GM18861 (cell line): Measurements from ENCODE around the gene GDPD4.

Experiments used
- ATAC-seq: cut with Tn5 transposase; IDR thresholded peaks from one replicate; pipeline ENCODE4 v1.9.1; 2021; ENCODE audit not compliant: unreplicated experiment

GDPD4 gene, protein sequence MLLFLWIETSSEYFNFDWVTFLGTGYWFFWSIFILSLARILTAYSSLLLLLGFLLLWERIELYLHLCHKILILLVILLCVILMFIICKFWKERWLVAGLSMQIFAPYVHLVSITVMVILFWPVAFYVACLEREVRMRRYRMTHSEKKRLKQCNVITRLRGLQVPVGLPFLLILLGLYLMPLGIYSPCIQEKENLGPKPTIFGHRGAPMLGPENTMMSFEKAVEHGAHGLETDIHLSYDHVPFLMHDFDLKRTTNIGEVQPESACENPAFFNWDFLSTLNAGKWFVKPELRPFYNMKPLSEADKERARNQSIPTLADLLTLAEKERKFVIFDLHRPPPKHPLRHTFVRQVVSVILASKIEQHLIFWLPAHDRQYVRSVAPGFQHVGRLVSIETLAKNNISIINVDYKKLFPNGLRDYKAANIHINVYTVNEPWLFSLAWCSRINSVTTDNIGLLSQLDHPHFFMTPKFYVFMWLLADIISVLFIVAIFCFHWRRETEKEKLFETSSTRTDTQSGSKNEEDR

DNA sequence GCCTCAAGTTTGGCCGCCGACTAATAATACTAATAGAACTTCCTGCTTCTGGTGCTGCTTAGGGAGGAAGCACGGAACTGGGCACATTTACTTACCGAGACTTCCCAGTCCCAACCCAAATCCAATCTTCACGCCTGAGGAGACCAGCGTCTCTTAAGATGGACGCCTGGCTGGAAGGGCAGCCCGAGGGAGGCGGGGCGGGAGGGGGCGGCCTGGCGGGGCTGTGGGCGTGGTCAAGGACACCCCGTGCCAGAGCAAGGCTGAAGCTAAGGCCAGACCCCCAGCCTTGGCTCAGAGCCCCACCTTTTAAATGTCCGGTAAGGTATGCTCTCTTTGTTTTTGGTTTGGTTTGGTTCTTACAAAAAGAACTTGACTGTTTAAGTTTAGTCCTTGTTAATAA is at the start of gene GDPD4:
TSS of gene GDPD4 (minus strand) at position 177 of the 400 bp plus-strand sequence. CDS start 16,549 bp downstream, outside the sequence.
- no peak for ATAC-seq

DNA sequence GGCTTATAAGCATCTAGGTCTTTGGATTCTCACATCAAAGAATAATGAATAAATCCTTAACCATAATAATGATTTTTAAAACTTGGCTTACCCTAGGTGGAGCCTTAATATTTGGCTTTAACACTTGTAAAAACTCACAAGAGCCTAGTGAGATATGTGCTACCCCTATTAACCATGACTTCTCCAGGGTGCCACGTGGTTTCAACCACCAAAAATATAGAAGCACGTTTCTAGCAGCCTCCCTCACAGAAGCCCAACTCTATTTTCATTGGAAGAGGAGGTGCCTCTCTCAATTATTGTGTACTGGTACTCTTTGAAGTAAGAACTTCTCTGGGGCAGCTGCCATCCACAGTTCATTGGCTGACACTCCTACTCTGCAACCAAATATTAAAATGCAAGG is 46.5 kb upstream of the GDPD4 start:
- ATAC-seq: no peak

DNA sequence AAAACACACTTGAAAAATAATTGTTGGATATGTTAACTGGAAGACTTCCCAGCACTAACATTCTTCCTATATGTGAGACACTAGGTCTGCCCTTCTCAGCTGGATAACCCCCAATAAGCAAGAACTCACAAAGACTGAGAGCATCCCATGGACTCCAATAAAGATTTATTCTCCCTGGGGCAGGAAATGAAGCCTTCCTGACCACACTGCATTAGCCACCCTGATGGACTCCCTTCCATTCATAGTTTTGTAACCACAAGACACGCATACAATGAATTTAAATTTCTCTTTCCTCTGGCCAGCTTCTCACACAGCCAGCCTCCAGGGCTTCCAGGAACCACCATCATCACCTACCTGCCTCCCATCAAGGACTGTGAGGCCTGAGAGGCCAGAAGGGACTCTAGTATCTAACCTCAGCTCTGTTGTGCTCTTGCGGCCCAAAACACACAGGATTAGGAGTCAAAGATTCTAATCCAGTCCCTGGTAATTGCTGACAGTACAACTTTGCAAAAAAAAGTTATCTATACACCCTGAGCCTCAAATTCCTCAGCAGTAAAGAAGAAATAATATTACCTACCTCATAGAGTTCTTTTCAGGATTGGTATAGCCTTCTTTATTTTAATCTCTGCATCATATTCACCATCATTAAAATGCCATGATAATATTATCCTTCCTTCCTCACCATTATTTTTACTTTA is 45.6 kb upstream of the GDPD4 start:
- no peak for ATAC-seq

DNA sequence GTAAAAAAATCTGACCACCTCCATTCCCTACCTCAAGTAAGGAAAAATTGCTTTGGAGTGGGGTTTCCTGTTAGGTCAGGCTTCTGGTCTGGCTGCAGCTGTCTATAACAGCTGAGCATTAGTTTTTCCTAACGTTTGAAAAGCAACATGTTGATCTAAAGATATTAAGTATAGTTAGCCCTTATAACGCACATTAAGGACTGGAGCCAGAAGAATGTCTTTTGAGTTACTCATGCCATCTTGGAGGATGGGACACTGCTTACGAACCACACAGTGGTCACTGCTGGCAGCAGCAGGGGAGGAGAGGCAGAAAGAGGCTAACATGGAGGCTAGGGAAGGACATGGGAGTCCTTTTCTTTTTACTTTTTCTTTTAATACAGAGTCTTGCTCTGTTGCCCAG is 44.1 kb upstream of the GDPD4 start:
- no peak for ATAC-seq

DNA sequence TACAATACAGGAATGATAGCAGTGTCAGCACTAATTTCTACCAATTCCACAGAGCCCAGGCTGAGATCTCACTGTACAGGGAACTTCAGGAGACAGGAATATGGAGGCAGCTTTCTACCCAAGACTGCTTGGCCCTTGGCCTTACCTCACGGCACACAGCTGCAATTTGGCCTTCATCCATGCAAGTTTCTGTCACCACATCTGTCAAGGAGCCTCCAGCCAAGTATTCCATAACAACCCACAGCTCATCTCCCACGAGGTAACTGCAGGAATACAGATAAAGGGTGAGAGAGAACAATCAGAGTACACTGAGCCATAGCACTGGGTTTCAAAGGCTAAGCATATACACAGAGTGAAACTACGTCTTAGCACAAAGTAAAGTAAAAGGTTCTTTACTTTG is 39.0 kb upstream of the GDPD4 start:
- ATAC-seq: no peak

DNA sequence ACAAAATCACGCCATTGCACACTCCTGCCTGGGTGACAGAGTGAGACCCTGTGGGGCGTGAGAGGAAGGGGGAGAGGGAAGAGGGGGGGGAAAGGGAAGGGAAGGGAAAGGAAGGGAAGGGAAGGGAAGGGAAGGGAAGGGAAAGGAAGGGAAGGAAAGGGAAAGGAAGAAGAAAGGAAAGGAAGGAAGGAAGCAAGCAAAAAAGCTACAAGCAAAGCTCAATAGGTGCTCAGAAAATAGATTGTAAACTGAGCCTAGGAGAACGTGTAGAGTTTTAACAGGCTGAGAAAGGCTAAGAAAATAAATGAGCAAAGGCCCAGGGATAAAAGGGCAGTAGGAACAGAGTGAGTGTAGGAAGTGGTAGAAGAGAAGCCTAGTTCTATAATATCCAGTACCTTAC is 30.8 kb upstream of the GDPD4 start:
- ATAC-seq: no peak

DNA sequence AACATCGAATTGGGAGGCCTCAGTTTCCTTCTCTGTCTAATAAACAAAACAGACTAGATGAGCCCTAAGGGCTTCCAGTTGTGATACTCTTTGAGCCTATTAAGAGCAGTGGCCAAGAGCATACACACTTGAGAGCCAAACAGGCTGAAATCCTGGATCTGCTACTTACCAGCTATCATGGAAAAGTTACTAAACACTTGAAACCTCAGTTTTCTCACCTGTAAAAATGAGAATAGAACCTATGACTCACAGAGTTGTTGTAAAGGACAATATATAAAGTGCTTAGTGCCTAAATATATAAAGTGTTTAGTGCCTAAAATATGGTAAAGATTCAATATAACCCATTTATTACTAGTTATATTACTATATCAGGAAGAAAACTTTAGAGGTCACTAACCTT is 23.7 kb upstream of the GDPD4 start:
- no peak for ATAC-seq

DNA sequence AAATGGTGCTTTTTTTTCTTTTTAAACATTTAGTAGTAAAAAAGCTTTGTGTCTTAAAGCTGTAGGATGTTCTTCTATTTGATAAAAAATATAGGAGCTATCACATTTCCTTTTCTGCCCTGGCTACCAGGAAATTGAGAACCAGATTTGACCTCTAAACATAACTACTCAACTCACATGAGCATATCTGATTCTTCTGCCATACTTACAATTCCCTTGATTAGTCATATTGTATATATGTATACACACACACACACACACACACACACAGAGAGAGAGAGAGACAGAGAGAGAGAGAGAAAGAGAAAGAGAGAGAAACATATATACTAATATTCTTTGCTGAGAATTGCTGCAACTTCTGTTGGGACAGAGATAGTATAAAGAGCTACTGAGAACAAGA is 23.0 kb upstream of the GDPD4 start:
- ATAC-seq: no peak

DNA sequence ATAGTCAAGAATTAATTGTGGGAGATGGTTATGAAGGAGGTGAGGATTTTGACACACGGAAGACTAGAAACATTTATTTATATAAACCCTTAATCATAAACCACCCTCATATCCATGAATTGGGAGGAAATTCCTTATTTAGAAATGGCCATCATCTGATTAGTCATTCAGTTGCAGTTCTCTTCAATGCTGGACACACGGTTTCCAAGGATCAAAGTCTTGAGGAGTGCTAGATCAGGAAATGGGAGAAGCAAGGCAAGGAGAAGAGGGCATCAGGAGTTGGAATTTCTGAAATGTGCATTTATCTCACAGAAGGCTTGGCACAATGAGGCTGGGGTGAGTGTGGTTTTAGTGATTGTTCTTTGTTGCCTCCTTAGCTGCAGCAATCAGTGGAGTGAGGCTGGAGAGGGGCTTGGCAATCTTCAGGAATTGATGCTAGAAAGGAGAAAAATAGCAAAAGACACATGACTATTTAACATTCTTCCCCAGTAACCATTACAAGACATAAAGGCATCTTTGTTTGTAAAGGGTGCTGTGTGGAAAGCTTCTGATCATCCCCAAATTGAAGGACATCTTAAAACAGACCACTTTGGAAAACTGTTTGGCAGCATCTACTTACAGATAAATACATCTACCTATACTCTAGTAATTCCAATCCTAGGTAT is 21.6 kb upstream of the GDPD4 start:
- ATAC-seq: no peak

DNA sequence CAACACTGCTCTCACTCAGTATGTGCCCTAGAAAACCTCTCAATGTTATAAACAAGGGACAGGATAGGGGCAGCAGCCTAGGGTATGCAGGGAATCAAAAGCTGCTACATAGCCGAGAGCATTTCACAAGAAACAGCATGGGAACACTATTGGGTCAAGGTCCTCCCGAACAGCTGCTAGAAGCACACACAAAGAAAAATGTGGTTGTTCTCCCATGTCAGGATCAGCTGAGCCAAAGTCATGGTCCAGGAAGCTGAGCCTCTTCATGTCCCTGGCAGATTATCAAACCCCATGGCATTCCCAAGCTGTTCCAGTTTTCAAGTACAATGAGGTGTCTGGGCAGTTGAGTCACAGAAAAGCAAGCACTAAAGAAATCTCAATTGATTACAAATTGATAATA is 21.0 kb upstream of the GDPD4 start:
- no peak for ATAC-seq

DNA sequence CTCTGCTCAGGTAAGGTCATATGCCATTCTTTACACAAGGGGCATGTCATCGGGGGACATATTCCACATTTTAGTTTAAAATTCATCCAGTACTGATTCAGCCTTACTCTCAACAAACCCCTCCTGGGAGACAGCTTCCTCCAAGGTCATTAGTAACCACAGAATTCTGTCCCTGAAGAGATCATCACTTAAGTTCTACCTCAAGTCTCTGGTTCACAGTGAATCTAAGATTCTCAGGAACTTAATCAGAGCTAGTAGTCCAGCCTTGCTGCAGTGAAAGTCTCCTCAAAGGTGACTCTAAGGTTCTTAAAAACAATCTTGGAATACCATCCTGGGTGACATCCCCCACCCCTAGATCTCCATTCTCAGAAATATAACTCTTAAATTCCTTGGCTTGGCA is 18.9 kb upstream of the GDPD4 start:
- no peak for ATAC-seq

DNA sequence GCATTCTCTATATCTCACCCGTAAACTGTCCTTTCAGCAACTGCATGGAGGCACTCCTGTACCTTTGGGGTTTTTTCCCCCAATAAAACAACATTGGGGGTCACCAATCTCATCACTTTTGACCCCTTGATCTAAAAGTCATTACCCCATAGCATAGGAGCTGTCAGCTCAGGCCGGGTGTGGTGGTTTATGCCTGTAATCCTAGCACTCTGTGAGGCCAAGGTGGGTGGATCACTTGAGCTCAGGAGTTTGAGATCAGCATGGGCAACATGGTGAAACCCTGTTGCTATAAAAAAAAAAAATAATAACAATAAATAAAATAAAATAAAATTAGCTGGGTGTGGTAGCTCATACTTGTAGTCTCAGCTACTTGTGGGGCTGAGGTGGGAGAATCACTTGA is 17.1 kb upstream of the GDPD4 start:
- no peak for ATAC-seq

DNA sequence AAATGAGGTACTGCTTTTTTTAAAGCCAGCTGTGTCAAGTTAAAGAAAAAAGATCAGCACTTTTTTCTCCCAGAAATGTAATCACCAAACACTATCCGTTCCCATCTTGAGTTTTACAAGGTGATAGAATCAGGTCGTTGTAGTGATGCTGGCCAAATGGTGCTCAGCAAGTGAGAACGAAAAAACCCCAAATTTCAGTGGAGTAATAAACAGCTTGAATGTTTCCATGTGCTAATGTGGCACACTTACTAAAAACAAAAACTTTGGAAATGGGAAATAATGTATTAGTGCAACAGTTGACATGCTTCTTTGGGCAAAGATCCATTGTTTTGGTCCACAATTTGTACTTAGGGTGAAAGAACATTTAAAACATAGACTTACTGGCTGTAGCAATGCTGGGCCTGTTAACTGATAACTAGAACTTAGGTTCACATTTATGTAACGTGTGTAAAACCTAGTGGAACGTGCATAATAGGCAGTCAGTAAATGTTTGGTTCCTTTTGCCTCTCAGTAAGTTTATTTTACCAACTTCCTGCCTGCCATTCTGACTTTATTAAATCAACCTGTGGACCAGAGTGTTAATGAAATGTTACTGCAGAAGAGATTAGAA is 15.4 kb upstream of the GDPD4 start:
- no peak for ATAC-seq

DNA sequence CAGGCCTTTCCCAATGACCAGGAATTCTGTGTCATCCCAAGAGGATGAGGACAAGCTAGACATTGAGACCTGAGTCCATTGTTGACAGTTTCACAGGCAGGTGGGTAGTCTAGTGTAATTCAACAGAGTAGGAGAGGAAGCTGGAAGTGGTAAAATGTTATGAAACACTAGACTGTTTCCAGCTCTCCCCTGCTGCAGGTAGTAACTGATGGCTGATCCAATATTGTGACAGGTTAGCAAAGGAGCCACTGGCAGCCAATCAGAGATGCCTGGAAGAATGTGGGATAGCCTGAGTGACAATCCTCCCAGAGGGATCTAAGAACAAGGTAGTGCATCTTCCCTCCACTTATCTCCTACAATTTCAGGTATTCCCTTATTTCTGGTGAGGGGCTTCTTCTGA is 10.6 kb upstream of the GDPD4 start:
- no peak for ATAC-seq

DNA sequence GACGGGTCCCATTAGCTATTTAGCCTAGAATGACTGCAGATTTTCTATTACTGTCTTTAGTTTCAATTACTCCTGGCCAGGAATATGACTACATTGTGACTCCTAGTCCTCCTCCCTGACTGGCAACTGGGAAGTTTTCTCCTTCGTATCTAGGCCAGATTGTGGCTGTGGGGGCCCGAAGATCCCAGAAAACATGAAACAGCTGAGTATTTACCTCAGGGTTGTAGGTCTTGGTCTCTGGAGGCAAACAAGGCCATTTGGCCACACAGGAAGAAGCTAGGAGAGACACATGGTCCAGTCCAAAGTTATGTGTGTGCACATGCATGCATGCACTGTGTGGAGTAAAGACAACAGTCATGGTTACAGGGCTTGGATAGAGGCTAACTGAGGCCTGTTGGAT is 10.2 kb upstream of the GDPD4 start:
- no peak for ATAC-seq

DNA sequence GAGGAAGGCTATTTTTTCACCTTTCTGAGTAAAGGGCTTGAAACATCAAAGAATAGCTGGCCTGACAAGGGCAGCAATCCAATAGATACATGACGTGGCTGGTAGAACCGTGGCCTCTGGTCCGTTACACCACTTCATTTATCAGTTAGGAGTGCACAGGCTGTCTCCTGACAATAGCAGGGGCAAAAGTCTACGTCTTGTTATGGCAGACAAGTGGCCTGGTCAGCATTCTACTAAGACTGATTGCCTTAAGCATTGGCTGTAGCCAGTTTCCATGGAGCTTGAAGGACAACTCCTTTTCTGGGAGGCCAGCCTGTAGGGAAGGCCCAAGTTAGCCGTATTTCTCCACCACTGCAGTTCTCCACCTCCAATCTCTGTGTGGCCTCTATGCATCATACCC is 9.2 kb upstream of the GDPD4 start:
- no peak for ATAC-seq

DNA sequence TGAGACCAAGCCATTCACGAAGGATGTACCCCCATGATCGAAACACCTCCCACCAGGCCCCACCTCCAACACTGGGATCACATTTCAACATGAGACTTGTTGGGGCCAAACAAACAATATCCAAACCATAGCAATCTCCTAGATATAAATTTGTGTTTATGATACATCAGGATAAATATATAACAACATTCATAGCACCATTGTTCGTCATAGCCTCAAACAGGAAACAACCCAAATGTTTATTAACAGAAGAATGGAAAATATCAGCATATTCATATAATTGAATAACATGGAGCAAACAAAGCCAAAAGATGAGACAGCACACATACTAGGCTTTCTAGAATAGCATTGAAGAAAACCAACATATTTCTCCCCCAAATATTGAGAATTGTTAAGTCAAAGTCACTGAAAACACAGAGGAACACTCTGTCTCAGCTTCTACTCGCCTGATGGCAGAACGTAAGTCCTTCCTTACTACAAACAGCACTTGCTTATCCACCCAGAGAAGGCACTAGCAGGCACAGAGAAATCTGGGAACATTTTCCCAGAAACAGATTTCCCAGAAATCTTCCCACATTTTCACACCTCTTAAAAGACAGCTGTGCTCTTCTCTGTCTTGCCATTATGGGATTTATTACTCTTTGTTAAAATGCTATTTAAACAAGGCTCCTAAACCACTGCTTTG is 8.1 kb upstream of the GDPD4 start:
- ATAC-seq: no peak

DNA sequence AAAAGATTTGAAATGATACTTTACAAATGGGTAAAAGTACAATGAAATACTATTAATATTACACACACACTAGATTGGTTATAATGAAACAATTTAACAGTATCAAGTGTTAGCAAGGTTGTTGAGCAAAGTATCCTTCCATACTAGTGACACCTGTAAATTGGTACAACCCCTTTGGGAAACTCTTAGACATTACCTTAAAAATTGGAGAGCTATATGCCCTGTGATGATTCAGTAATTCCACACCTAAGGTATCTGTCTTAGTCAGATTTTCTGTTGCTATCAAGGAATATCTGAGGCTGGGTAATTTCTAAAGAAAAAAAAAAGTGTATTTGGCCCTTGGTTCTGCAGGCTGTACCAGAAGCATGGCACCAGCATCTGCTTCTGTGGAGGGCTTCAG is 7.4 kb upstream of the GDPD4 start:
- no peak for ATAC-seq

DNA sequence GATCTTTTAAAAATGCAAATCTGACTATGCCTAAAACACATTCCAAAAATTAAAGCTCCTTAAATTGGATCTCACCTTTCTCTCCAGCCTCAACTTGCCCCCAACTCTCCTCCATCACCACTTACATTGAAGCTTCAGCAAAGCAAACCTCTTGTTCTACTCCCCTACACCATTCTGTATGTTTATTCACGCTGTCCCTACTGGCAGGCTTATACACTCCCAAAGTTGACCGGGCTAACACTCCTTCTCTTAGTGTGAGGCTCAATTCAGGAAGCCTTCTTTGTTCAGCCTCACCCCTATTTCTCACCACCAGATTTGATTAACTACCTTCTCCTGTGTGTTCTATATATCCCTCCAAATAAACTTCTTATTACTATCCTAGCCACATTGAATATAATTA is 1.8 kb upstream of the GDPD4 start:
- no peak for ATAC-seq

DNA sequence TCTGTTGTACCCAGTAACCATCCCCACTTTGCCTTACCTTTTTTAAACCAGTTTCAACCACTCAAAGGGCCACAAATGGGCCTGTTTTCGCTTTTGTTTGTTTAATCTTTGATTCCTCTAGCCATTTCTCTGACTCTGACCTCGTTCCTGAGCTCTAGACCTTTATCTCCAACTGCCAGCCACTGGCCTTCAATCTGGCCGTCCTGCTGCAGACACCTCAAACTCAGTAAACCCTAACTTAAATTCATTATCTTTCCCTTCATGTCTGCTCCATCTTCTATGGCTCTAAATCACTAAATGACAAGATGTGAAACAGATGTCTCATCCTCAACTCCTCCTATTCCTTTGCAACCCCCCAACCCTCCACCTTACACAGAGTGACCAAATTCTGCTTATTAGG is 1.3 kb upstream of the GDPD4 start:
- ATAC-seq: no peak

DNA sequence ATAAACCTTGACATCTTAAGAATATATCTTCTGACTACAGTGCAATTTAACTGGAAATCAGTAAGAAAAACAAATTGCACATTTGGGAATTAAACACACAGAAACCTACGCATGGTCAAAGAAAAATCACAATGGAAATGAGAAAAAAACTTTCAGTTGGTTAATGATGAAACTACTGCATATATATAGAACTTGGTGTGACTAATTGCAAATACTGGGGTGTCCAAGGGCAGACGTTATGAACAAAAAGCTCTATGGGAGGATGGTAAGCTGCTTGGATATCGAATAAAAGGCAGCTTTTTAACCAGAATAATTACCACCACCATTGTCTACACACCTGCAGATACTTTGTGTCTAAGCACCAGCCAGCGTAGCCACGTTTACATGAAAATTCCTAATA is 791 bp downstream of the GDPD4 start:
- no peak for ATAC-seq
